NCI-H524 treated with DMSO at 0.1 percent for 48 hours (cell line): ENCODE measurements around the gene PIGZ.

Experiments
- DNase-seq: peaks from one replicate; lab custom pipeline; 2025; lab: John Stamatoyannopoulos, UW

Gene PIGZ

DNA sequence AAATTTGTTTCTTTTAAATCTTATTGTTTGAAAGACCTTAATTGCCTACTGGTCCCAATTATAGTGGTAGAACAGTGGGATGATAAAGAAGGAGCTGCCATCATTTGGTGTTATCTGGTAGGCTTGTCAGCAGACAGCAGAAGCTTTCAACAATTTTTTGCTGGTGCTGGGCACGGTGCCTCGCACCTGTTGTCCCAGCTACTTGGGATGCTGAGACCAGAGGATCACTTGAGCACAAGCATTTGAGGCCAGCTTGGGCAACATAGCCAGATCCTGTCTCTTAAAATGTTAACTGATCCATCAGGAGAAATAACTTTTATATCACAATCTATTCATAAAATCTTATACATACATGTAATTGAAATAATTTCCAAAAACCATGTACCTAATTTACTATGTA, 64.9 kb downstream of the PIGZ start:
- DNase-seq: no peak

DNA sequence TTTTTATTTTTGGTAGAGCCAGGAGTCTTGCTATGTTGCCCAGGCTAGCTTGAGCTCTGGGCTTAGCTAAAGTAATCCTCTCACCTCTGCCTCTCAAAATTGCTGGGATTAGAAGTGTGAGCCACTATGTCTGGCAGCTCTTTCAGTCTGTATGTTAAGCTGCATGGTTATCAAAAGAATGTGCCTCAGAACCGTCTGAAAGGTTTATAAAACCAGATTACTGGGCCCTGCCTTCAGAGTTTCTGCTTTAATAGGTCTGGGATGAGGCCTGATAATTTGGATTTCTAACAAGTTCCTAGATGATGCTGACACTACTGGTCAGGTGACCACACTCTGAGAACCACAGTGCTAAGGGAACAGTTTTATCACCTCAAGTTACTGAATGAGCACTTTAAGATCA, 66.3 kb downstream of the PIGZ start:
- no peak for DNase-seq

DNA sequence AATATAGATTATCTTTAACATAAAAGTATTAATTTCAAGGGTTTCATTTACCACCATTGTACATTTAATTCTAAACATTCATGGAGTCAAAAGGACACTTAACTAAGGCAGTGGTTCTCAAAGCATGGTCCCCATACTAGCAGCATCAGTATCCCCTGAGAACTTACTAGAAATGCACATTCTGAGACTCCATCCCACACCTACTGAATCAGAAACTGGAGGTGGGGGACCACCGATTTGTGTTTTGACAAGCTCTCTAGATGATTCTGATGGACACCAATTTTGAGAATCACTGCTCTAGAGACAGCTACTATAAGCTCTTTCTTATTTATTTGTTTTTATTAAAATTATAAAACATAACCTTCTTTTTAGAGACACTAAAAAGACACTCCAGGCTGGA, 66.9 kb downstream of the PIGZ start:
- no peak for DNase-seq
